ENCODE data around the gene GNAS. TPM values are rescaled to one million over a fixed set of nuclear protein-coding genes. Genes with fewer than 3 reads are reported as not detected.

GNAS gene
- total and polyA plus RNA-seq, 9 donors, result 1,389 to 3,620 (median 3,139) TPM

- DNase-seq, result no peak
- Histone ChIP-seq H3K36me3 (ENCODE audit: control insufficient read depth, insufficient read depth, low read length) (peaks cover 26% of the 10 kb centered on the region), H3K4me1 (ENCODE audit: control insufficient read depth, insufficient read depth, low read length) (peaks cover 36% of the 10 kb centered on the region), H3K27ac (ENCODE audit: low read length) (peak overlapping the region; percentile 53), H3K27me3 (ENCODE audit: control insufficient read depth, insufficient read depth, low read length) (peaks cover 58% of the 10 kb centered on the region), H3K4me3 (ENCODE audit: low read length) (peak overlapping the region; percentile 76), H3K9me3 (replicated peaks; ENCODE audit: control insufficient read depth, low read depth, low read length) (peaks cover 3% of the 10 kb centered on the region)
- WGBS (ENCODE audit: insufficient coverage), result 55% methylated on average over 38 of the region's 41 CpGs
These were observed 1.1 kb upstream of the GNAS start for GRCh38 chr20:58851221-58851968.

- peaks cover 62% of the 10 kb centered on the region for H3K27me3 ChIP-seq (ENCODE audit: control insufficient read depth, insufficient read depth, low read length)
- H3K9me3 ChIP-seq (replicated peaks; ENCODE audit: control insufficient read depth, low read depth, low read length), result peaks cover 3% of the 10 kb centered on the region
- peaks cover 23% of the 10 kb centered on the region for H3K36me3 ChIP-seq (ENCODE audit: control insufficient read depth, insufficient read depth, low read length)
- peak overlapping the region; percentile 21 for H3K4me3 ChIP-seq (ENCODE audit: low read length)
- peaks cover 33% of the 10 kb centered on the region for H3K4me1 ChIP-seq (ENCODE audit: control insufficient read depth, insufficient read depth, low read length)
- H3K27ac ChIP-seq (ENCODE audit: low read length), result peak overlapping the region; percentile 53
- DNase-seq, result no peak
- WGBS (ENCODE audit: insufficient coverage), result 51% methylated on average over 7 of the region's 23 CpGs
These were observed 502 bp upstream of the GNAS start for GRCh38 chr20:58851969-58852458.

- H3K4me3 ChIP-seq (ENCODE audit: low read length), result peak overlapping the region; percentile 53
- H3K4me1 ChIP-seq (ENCODE audit: control insufficient read depth, insufficient read depth, low read length), result peaks cover 32% of the 10 kb centered on the region
- H3K27ac ChIP-seq (ENCODE audit: low read length), result peak overlapping the region; percentile 69
These were observed 950 bp downstream of the GNAS start for GRCh38 chr20:58853466-58853865.

DNA sequence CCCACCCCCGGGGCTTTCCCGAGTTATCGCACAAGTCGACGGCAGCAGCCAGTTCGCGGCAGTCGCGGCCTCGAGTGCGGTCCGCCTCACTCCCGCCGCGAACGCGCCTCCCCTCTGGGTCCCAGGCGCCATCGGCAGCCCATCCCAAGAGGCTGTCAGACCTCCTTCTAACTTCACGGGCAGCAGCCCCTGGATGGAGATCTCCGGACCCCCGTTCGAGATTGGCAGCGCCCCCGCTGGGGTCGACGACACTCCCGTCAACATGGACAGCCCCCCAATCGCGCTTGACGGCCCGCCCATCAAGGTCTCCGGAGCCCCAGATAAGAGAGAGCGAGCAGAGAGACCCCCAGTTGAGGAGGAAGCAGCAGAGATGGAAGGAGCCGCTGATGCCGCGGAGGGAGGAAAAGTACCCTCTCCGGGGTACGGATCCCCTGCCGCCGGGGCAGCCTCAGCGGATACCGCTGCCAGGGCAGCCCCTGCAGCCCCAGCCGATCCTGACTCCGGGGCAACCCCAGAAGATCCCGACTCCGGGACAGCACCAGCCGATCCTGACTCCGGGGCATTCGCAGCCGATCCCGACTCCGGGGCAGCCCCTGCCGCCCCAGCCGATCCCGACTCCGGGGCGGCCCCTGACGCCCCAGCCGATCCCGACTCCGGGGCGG, 1.6 kb downstream of the GNAS start:
- H3K27ac ChIP-seq (ENCODE audit: low read length), result peak overlapping the region; percentile 69
- peaks cover 3% of the 10 kb centered on the region for H3K9me3 ChIP-seq (replicated peaks; ENCODE audit: control insufficient read depth, low read depth, low read length)
- H3K4me3 ChIP-seq (ENCODE audit: low read length), result peak overlapping the region; percentile 53
- peaks cover 62% of the 10 kb centered on the region for H3K27me3 ChIP-seq (ENCODE audit: control insufficient read depth, insufficient read depth, low read length)
- 54% methylated on average over 61 of the region's 63 CpGs for WGBS (ENCODE audit: insufficient coverage)
- peaks cover 32% of the 10 kb centered on the region for H3K4me1 ChIP-seq (ENCODE audit: control insufficient read depth, insufficient read depth, low read length)
- peaks cover 10% of the 10 kb centered on the region for H3K36me3 ChIP-seq (ENCODE audit: control insufficient read depth, insufficient read depth, low read length)
- no peak for DNase-seq

More at GRCh38 chr20:58853466-58853865, 950 bp downstream of the GNAS start:
- no peak for DNase-seq
- Histone ChIP-seq H3K36me3 (ENCODE audit: control insufficient read depth, insufficient read depth, low read length) (peaks cover 13% of the 10 kb centered on the region), H3K27me3 (ENCODE audit: control insufficient read depth, insufficient read depth, low read length) (peaks cover 62% of the 10 kb centered on the region), H3K9me3 (replicated peaks; ENCODE audit: control insufficient read depth, low read depth, low read length) (peaks cover 3% of the 10 kb centered on the region)
- 68% methylated on average over 6 of the region's 6 CpGs for WGBS (ENCODE audit: insufficient coverage)

DNA sequence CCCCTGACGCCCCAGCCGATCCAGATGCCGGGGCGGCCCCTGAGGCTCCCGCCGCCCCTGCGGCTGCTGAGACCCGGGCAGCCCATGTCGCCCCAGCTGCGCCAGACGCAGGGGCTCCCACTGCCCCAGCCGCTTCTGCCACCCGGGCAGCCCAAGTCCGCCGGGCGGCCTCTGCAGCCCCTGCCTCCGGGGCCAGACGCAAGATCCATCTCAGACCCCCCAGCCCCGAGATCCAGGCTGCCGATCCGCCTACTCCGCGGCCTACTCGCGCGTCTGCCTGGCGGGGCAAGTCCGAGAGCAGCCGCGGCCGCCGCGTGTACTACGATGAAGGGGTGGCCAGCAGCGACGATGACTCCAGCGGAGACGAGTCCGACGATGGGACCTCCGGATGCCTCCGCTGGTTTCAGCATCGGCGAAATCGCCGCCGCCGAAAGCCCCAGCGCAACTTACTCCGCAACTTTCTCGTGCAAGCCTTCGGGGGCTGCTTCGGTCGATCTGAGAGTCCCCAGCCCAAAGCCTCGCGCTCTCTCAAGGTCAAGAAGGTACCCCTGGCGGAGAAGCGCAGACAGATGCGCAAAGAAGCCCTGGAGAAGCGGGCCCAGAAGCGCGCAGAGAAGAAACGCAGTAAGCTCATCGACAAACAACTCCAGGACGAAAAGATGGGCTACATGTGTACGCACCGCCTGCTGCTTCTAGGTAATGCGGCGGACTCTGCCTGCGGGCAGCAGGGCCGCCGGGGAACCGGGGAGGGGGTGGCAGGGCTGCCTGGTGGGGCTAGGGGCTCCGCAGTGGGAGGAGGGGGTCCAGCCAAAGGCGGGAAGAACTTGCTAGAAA, 2.3 kb downstream of the GNAS start:
- Histone ChIP-seq H3K27ac (ENCODE audit: low read length) (peak overlapping the region; percentile 74), H3K4me3 (ENCODE audit: low read length) (peak overlapping the region; percentile 53), H3K27me3 (ENCODE audit: control insufficient read depth, insufficient read depth, low read length) (peaks cover 65% of the 10 kb centered on the region), H3K36me3 (ENCODE audit: control insufficient read depth, insufficient read depth, low read length) (peaks cover 10% of the 10 kb centered on the region), H3K4me1 (ENCODE audit: control insufficient read depth, insufficient read depth, low read length) (peaks cover 30% of the 10 kb centered on the region), H3K9me3 (replicated peaks; ENCODE audit: control insufficient read depth, low read depth, low read length) (peaks cover 3% of the 10 kb centered on the region)
- DNase-seq, result no peak
- WGBS (ENCODE audit: insufficient coverage), result 42% methylated on average over 75 of the region's 75 CpGs

GRCh38 chr20:58855506-58856389, 3.2 kb downstream of the GNAS start:
- Histone ChIP-seq H3K27me3 (ENCODE audit: control insufficient read depth, insufficient read depth, low read length) (peaks cover 59% of the 10 kb centered on the region), H3K4me1 (ENCODE audit: control insufficient read depth, insufficient read depth, low read length) (peaks cover 24% of the 10 kb centered on the region), H3K4me3 (ENCODE audit: low read length) (peak overlapping the region; percentile 53), H3K36me3 (ENCODE audit: control insufficient read depth, insufficient read depth, low read length) (peaks cover 3% of the 10 kb centered on the region), H3K27ac (ENCODE audit: low read length) (peak overlapping the region; percentile 74), H3K9me3 (replicated peaks; ENCODE audit: control insufficient read depth, low read depth, low read length) (peaks cover 3% of the 10 kb centered on the region)
- 57% methylated on average over 53 of the region's 57 CpGs for WGBS (ENCODE audit: insufficient coverage)
- DNase-seq, result peak; percentile 50

- H3K36me3 ChIP-seq (ENCODE audit: control insufficient read depth, insufficient read depth, low read length), result peaks cover 30% of the 10 kb centered on the region
- WGBS (ENCODE audit: insufficient coverage), result 85% methylated on average over 2 of the region's 7 CpGs
These were observed 10.7 kb downstream of the GNAS start for GRCh38 chr20:58863044-58863790.

DNA sequence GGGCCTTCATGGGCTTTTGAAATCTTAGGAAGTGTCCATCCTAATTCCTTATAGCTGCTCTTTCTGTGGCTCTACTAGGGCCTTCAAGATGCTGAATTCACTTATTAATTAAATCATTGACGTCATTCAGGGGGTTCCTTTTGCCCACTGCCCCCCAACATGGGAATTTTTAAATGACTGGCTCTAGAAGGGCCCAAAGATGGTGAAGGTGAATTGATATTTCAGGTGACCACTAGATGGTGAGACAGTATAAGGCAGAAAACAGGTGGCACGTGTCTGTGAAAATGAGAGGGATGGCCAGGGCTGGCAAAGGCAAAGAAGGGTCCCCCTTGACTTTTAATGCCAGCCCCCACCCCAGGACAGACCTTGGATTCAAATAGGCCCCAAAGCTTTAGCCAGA, 11.8 kb downstream of the GNAS start:
- no peaks in the 10 kb centered on the region for H3K9me3 ChIP-seq (replicated peaks; ENCODE audit: control insufficient read depth, low read depth, low read length)
- peaks cover under 1% of the 10 kb centered on the region for H3K27me3 ChIP-seq (ENCODE audit: control insufficient read depth, insufficient read depth, low read length)
- H3K27ac ChIP-seq (ENCODE audit: low read length), result no peak overlapping the region
- 60% methylated on average over 1 of the region's 2 CpGs for WGBS (ENCODE audit: insufficient coverage)
- no peak overlapping the region for H3K4me3 ChIP-seq (ENCODE audit: low read length)
- DNase-seq, result no peak
- no peaks in the 10 kb centered on the region for H3K4me1 ChIP-seq (ENCODE audit: control insufficient read depth, insufficient read depth, low read length)
- H3K36me3 ChIP-seq (ENCODE audit: control insufficient read depth, insufficient read depth, low read length), result peaks cover 38% of the 10 kb centered on the region

More at GRCh38 chr20:58863044-58863790, 10.7 kb downstream of the GNAS start:
- Histone ChIP-seq H3K27me3 (ENCODE audit: control insufficient read depth, insufficient read depth, low read length) (peaks cover 3% of the 10 kb centered on the region), H3K27ac (ENCODE audit: low read length) (no peak overlapping the region), H3K4me1 (ENCODE audit: control insufficient read depth, insufficient read depth, low read length) (no peaks in the 10 kb centered on the region), H3K4me3 (ENCODE audit: low read length) (no peak overlapping the region), H3K9me3 (replicated peaks; ENCODE audit: control insufficient read depth, low read depth, low read length) (no peaks in the 10 kb centered on the region)
- no peak for DNase-seq

DNA sequence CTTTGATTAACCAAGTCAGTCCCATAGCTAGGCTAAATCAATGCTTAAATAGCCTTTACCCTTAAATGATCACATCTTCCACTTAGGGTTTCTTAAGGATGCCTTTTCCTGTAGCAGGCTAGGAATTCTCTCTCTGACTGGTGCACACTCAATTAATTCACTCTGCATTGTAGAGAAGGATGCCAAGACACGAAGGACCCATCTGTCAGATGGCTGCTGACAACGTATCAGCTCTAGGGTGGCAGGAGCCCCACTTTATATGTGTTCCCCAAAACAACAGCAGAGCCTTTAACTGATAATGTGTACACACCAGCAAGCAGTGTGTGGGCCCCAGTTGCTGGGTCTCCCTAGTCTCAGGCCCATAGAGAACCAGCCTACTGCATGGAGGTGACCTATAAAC, 13.3 kb downstream of the GNAS start:
- WGBS (ENCODE audit: insufficient coverage), result no CpG with 5 or more reads among the region's 2 CpGs
- Histone ChIP-seq H3K4me3 (ENCODE audit: low read length) (no peak overlapping the region), H3K27me3 (ENCODE audit: control insufficient read depth, insufficient read depth, low read length) (no peaks in the 10 kb centered on the region), H3K4me1 (ENCODE audit: control insufficient read depth, insufficient read depth, low read length) (peaks cover 6% of the 10 kb centered on the region), H3K9me3 (replicated peaks; ENCODE audit: control insufficient read depth, low read depth, low read length) (peaks cover 2% of the 10 kb centered on the region), H3K36me3 (ENCODE audit: control insufficient read depth, insufficient read depth, low read length) (peaks cover 51% of the 10 kb centered on the region), H3K27ac (ENCODE audit: low read length) (no peak overlapping the region)
- DNase-seq, result no peak
